ENCODE results near the gene GALNT9. TPM values are rescaled to one million over a fixed set of nuclear protein-coding genes. Genes with fewer than 3 reads are reported as not detected.

The GALNT9 gene
- total and polyA plus RNA-seq, 12 donors: 0.01 to 0.19 TPM; not detected in 10

- Histone ChIP-seq H3K27ac (no peak overlapping the region), H3K4me1 (peaks cover 0 to 9% (median 6%) of the 10 kb centered on the region in 9 donors), H3K9me3 (no peaks in the 10 kb centered on the region), H3K27me3 (no peaks in the 10 kb centered on the region), H3K36me3 (peaks cover 0 to 22% (median 0%) of the 10 kb centered on the region in 9 donors), H3K4me3 (peak overlapping the region in 7 of 10 donors; percentile 3 to 47 (median 38))
- peak in 1 of 2 donors; percentile 14 for DNase-seq
- intact Hi-C loops (cut with DNase I): loop anchor here (2.0 to 10.0 kb wide), 8 partner anchors 60 to 463 kb away; partner anchors contain the start of genes P2RX2 (in 9 of the 10) and LRCOL1 (in 7 of the 10)
- ATAC-seq: peak in 4 of 8 donors; percentile 3 to 45 (median 22)
- no peak for TF ChIP-seq CTCF (IDR thresholded peaks at IDR 0.05)
- WGBS, 2 donors: 67 to 76% methylated on average over 21 of the region's 21 CpGs
Measured at GRCh38 chr12:132154341-132154761, 175.0 kb downstream of the GALNT9 start.

DNA sequence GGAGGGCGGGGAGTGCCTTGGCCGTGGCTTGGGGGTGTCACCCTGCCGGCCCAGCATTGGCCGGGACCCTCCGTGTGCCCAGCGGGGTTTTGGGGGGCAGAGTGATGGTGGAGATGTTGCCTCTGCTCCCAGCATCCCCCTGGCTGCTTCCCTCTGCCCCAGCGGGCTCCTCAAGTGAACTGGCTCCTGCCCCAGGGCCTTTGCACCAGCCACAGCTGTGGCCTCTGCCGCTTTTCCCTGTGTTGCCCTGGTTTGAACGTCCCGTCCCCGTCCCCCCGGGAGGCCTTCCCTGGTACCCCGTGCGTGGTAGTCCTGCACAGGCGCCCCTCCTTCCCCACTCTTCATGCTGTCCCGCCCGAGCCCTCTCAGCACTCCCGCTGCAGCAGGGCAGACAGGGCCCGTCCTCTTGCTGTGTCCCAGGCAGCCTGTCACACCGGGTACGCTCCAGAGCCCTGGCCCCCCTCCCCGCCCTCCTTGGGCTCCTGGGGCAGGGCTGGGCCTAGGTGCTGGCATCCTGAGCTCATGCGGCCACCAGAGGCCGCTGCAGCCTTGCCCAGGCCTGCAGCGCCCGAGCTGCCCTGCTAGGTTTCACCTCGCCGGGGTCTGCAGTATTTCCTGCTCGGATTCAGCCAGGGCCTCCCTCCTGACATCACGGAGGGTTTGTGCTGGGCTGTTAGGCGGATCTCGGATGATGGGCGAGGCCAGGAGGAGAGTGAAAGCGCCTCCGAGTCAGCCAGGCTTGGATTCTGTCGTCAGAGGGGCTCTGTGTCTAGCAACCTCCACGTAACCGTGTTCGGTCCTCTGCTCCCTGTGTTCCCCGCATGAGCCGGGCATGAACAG, 175.7 kb downstream of the GALNT9 start:
- peaks cover 0 to 20% (median 0%) of the 10 kb centered on the region in 9 donors for H3K36me3 ChIP-seq
- 36% methylated on average over 41 of the region's 41 CpGs for WGBS, 2 donors
- intact Hi-C loops (cut with DNase I): loop anchor here (2.0 to 10.0 kb wide), 8 partner anchors 61 to 464 kb away; partner anchors contain the start of genes P2RX2 (in 9 of the 10) and LRCOL1 (in 7 of the 10)
- DNase-seq: peak; percentile 42 to 63
- no peak overlapping the region for H3K27ac ChIP-seq
- H3K4me3 ChIP-seq: peak overlapping the region in 7 of 10 donors; percentile 3 to 47 (median 38)
- no peaks in the 10 kb centered on the region for H3K27me3 ChIP-seq
- TF ChIP-seq CTCF (IDR thresholded peaks at IDR 0.05): peak; percentile 88 to 96 (median 93)
- H3K9me3 ChIP-seq: no peaks in the 10 kb centered on the region
- ATAC-seq: peak; percentile 88 to 95 (median 93)
- H3K4me1 ChIP-seq: peaks cover 0 to 9% (median 6%) of the 10 kb centered on the region in 9 donors

DNA sequence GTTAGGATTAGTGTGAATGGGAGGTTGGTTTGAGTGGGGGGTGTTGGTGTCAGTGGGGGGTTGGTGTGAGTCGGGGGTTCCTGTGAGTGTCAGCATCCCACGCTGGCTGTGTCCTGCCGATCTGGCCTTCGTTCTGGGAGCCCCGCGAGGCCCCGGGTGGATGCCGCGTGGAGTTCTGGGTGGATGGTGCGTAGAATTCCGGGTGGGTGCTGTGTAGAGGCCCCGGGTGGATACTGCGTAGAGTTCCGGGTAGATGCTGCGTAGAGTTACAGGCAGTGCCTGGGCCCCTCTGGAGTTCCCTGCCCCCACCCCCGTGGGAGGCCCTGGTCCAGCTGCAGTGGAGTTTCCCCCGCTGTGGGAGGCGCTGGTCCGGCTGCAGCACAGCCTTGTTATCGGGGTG, 176.4 kb downstream of the GALNT9 start:
- DNase-seq (peak in 1 of 2 donors; percentile 10), ATAC-seq (no peak)
- WGBS, 2 donors: 91 to 92% methylated on average over 19 to 20 of the region's 20 CpGs
- Histone ChIP-seq H3K27ac (no peak overlapping the region), H3K27me3 (no peaks in the 10 kb centered on the region), H3K4me1 (peaks cover 0 to 9% (median 6%) of the 10 kb centered on the region in 9 donors), H3K36me3 (peaks cover 0 to 27% (median 0%) of the 10 kb centered on the region in 9 donors), H3K9me3 (no peaks in the 10 kb centered on the region), H3K4me3 (no peak overlapping the region)
- intact Hi-C loops (cut with DNase I): loop anchor here (5.0 to 10.0 kb wide), 6 partner anchors 62 to 464 kb away; partner anchors contain the start of genes P2RX2 (in 9 of the 10) and LRCOL1 (in 7 of the 10)
- TF ChIP-seq CTCF (IDR thresholded peaks at IDR 0.05): no peak

GRCh38 chr12:132152411-132152821, 177.0 kb downstream of the GALNT9 start:
- intact Hi-C loops (cut with DNase I): loop anchor here (5.0 to 10.0 kb wide), 6 partner anchors 62 to 465 kb away; partner anchors contain the start of genes P2RX2 (in 9 of the 10) and LRCOL1 (in 7 of the 10)
- no peak for TF ChIP-seq CTCF (IDR thresholded peaks at IDR 0.05)
- Histone ChIP-seq H3K36me3 (peaks cover 0 to 32% (median 0%) of the 10 kb centered on the region in 9 donors), H3K27me3 (no peaks in the 10 kb centered on the region), H3K9me3 (no peaks in the 10 kb centered on the region), H3K4me1 (peaks cover 0 to 9% (median 6%) of the 10 kb centered on the region in 9 donors), H3K27ac (no peak overlapping the region), H3K4me3 (no peak overlapping the region)
- no peak for ATAC-seq
- peak in 1 of 2 donors; percentile 7 for DNase-seq
- WGBS, 2 donors: 93 to 96% methylated on average over 8 to 9 of the region's 9 CpGs

All from heart right ventricle (tissue), 16 donors.